GM23338 (cell line): ENCODE measurements around the gene RAPGEF5. TPM values are rescaled to one million over a fixed set of nuclear protein-coding genes. Genes with fewer than 3 reads are reported as not detected.

Experiments used
- ATAC-seq: fragments of 200-7000 bp; cut with Tn5 transposase; 3 replicates; pipeline ENCODE4 v1.9.1; 2020
- DNase-seq: peaks from one replicate; pipeline ENCODE4 v3.0.0-alpha.2; 2015; ENCODE audit warnings: low spot score
- H2AFZ ChIP-seq: fragments of 200-600 bp; sonication (generic); 2 replicates; pipeline ENCODE4 v1.8.0; 2016; ENCODE audit warnings: antibody characterized with exemption, mild to moderate bottlenecking, moderate library complexity
- H3F3A ChIP-seq: fragments of 200-600 bp; sonication (generic); replicated peaks from 2 replicates; pipeline ENCODE4 v1.8.0; 2017; ENCODE audit warnings: antibody characterized with exemption, mixed run types, low read depth
- H3K27ac ChIP-seq: fragments of 200-600 bp; sonication (generic); 2 replicates; pipeline ENCODE4 v1.6.1; 2016; ENCODE audit warnings: low read depth
- H3K27me3 ChIP-seq: fragments of 200-600 bp; sonication (generic); 2 replicates; pipeline ENCODE4 v1.8.0; 2016; ENCODE audit warnings: mild to moderate bottlenecking, mixed run types, moderate library complexity; ENCODE audit not compliant: insufficient read depth
- H3K36me3 ChIP-seq: fragments of 200-600 bp; sonication (generic); 2 replicates; pipeline ENCODE4 v1.8.0; 2016; ENCODE audit warnings: mild to moderate bottlenecking; ENCODE audit not compliant: insufficient read depth
- H3K4me1 ChIP-seq: fragments of 200-600 bp; sonication (generic); 2 replicates; pipeline ENCODE4 v1.8.0; 2016; ENCODE audit warnings: mild to moderate bottlenecking, moderate library complexity; ENCODE audit not compliant: insufficient read depth
- H3K4me2 ChIP-seq: fragments of 200-600 bp; sonication (generic); 2 replicates; pipeline ENCODE4 v1.7.1; 2017; ENCODE audit warnings: mixed run types
- H3K4me3 ChIP-seq: fragments of 200-600 bp; sonication (generic); 2 replicates; pipeline ENCODE4 v1.6.1; 2016; ENCODE audit warnings: mixed run types
- H3K79me2 ChIP-seq: fragments of 200-600 bp; sonication (generic); replicated peaks from 2 replicates; pipeline ENCODE4 v1.8.0; 2017; ENCODE audit warnings: mild to moderate bottlenecking; ENCODE audit not compliant: insufficient read depth
- H3K9me2 ChIP-seq: fragments of 200-600 bp; sonication (generic); 2 replicates; pipeline ENCODE4 v1.8.0; 2017; ENCODE audit not compliant: insufficient read depth
- H4K20me1 ChIP-seq: fragments of 200-600 bp; sonication (generic); replicated peaks from 2 replicates; pipeline ENCODE4 v1.8.0; 2017; ENCODE audit warnings: mild to moderate bottlenecking; ENCODE audit not compliant: insufficient read depth
- H3K27ac Mint-ChIP-seq: 2 replicates; pipeline ENCODE4 v1.8.0; 2020; ENCODE audit warnings: inconsistent platforms, mild to moderate bottlenecking, moderate library complexity, mixed read lengths
- H3K27me3 Mint-ChIP-seq: 3 replicates; pipeline ENCODE4 v1.8.0; 2022; ENCODE audit warnings: low read depth, mild to moderate bottlenecking, moderate library complexity, mixed read lengths, inconsistent platforms; ENCODE audit not compliant: insufficient read depth, poor library complexity
- H3K36me3 Mint-ChIP-seq: 3 replicates; pipeline ENCODE4 v1.8.0; 2021; ENCODE audit warnings: low read depth, mild to moderate bottlenecking, inconsistent platforms, moderate library complexity, mixed read lengths
- H3K4me1 Mint-ChIP-seq: 3 replicates; pipeline ENCODE4 v1.8.0; 2020; ENCODE audit warnings: mild to moderate bottlenecking, inconsistent platforms, mixed read lengths
- H3K4me3 Mint-ChIP-seq: 3 replicates; pipeline ENCODE4 v1.8.0; 2021; ENCODE audit warnings: moderate library complexity, mild to moderate bottlenecking, inconsistent platforms, mixed read lengths
- H3K9me3 Mint-ChIP-seq: 3 replicates; pipeline ENCODE4 v1.8.0; 2020; ENCODE audit warnings: moderate library complexity, mild to moderate bottlenecking, inconsistent platforms, mixed read lengths
- CREB1 ChIP-seq: fragments of 250-450 bp; sonication (Bioruptor Pico); IDR thresholded peaks from 2 replicates; pipeline ENCODE4 v1.5.0; 2020; ENCODE audit warnings: low read depth, mild to moderate bottlenecking, moderate library complexity
- EZH2 ChIP-seq: fragments of 200-600 bp; sonication (generic); IDR thresholded peaks from one replicate; pipeline ENCODE4 v1.8.0; 2017; ENCODE audit warnings: antibody characterized with exemption, mild to moderate bottlenecking, low read depth; ENCODE audit not compliant: unreplicated experiment
- EZH2phosphoT487 ChIP-seq: fragments of 200-600 bp; sonication (generic); IDR thresholded peaks from one replicate; pipeline ENCODE4 v1.8.1; 2018; ENCODE audit warnings: antibody characterized with exemption; ENCODE audit not compliant: unreplicated experiment
- JUNB ChIP-seq: IDR thresholded peaks from one replicate; pipeline ENCODE4 v1.6.1; 2016; ENCODE audit warnings: antibody characterized with exemption; ENCODE audit not compliant: unreplicated experiment
- POLR2AphosphoS5 ChIP-seq: IDR thresholded peaks from 2 replicates; pipeline ENCODE4 v1.6.1; 2016; ENCODE audit warnings: antibody characterized with exemption, low read depth
- ZNF114 ChIP-seq: fragments of 250-450 bp; sonication (Bioruptor Pico); IDR thresholded peaks from 2 replicates; pipeline ENCODE4 v1.5.0; 2020; ENCODE audit warnings: mild to moderate bottlenecking, moderate library complexity
- ZNF462 ChIP-seq: fragments of 250-450 bp; sonication (Bioruptor Pico); IDR thresholded peaks from 2 replicates; pipeline ENCODE4 v1.5.0; 2020; ENCODE audit warnings: mild to moderate bottlenecking, moderate library complexity
- polyA plus RNA-seq: library from polyadenylated mRNA; unstranded; fragments of >200 nt; fragmentation: Nextera tagmentation; extraction: Ambion mirVana; gene quantifications from 2 replicates; pipeline ENCODE4 v1.2.1, GENCODE V29; 2016
- total RNA-seq: library from RNA; depleted of rRNA; stranded (reverse); fragments of >200 nt; shearing (Covaris generic); gene quantifications from 2 replicates; pipeline ENCODE4 v1.2.3, GENCODE V29; 2014
- TF ChIP-seq, protein P1 (sequence below): IDR thresholded peaks from 2 replicates; pipeline ENCODE4 v1.6.1; 2016; ENCODE audit warnings: antibody characterized with exemption
- TF ChIP-seq, protein P2 (sequence below), 2 experiments: fragments of 200-600 bp in 1 of 2; sonication (generic) in 1 of 2; conservative IDR thresholded peaks; 2 replicates each; pipeline versions ENCODE4 v1.5.1 to v1.6.1; 2016 to 2017; ENCODE audit warnings: antibody characterized with exemption in 2 of 2, low read depth in 2 of 2, mild to moderate bottlenecking in 2 of 2, moderate library complexity in 1 of 2

The RAPGEF5 gene
- total and polyA plus RNA-seq, 2 experiments from 2014 or later = 6.3 to 13.1 TPM

DNA sequence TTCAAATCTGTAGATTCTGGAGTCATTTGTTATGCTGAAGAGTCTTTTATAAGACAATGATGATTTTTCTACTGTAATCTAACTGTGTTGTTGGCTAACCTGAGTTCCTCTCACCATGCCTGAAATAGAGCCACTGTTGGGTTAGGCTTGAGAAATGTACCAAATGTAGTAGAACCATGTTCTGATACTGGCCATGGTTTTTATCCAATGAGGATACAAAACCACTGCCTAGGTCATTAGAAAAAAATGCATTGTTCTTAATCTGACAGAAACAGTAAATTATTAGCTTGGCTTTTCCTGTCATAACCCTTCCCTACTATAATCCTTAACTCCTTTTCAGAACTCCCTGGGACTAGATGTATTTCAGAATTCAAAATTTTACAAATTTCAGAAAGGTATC is 86.6 kb downstream of the RAPGEF5 start:
- H3K4me1 ChIP-seq = peaks cover 23% of the 10 kb centered on the region
- no peak overlapping the region for H3K27ac ChIP-seq
- Mint-ChIP-seq H3K4me3 (no peak overlapping the region), H3K27me3 (peaks cover 3% of the 10 kb centered on the region), H3K9me3 (no peaks in the 10 kb centered on the region; the same call in 2 of the 3 replicates), H3K27ac (no peak overlapping the region), H3K36me3 (peaks cover 11% of the 10 kb centered on the region; the same call in 2 of the 3 replicates), H3K4me1 (peaks cover 22% of the 10 kb centered on the region)
- H3K36me3 ChIP-seq = no peaks in the 10 kb centered on the region
- no peak for DNase-seq
- H3K4me2 ChIP-seq = no peak overlapping the region
- TF ChIP-seq ZNF462 (CRISPR knock-in tag) (no peak), EZH2phosphoT487 (no peak), JUNB (no peak), CREB1 (CRISPR knock-in tag) (no peak), ZNF114 (CRISPR knock-in tag) (no peak), POLR2AphosphoS5 (no peak), EZH2 (no peak)
- TF ChIP-seq, protein P1, sequence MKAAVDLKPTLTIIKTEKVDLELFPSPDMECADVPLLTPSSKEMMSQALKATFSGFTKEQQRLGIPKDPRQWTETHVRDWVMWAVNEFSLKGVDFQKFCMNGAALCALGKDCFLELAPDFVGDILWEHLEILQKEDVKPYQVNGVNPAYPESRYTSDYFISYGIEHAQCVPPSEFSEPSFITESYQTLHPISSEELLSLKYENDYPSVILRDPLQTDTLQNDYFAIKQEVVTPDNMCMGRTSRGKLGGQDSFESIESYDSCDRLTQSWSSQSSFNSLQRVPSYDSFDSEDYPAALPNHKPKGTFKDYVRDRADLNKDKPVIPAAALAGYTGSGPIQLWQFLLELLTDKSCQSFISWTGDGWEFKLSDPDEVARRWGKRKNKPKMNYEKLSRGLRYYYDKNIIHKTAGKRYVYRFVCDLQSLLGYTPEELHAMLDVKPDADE = no peak
- TF ChIP-seq, protein P2, sequence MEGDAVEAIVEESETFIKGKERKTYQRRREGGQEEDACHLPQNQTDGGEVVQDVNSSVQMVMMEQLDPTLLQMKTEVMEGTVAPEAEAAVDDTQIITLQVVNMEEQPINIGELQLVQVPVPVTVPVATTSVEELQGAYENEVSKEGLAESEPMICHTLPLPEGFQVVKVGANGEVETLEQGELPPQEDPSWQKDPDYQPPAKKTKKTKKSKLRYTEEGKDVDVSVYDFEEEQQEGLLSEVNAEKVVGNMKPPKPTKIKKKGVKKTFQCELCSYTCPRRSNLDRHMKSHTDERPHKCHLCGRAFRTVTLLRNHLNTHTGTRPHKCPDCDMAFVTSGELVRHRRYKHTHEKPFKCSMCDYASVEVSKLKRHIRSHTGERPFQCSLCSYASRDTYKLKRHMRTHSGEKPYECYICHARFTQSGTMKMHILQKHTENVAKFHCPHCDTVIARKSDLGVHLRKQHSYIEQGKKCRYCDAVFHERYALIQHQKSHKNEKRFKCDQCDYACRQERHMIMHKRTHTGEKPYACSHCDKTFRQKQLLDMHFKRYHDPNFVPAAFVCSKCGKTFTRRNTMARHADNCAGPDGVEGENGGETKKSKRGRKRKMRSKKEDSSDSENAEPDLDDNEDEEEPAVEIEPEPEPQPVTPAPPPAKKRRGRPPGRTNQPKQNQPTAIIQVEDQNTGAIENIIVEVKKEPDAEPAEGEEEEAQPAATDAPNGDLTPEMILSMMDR (conservative IDR thresholded peaks at IDR 0.05; ENCODE audit: low read depth in 2 of 2) = no peak
- H2AFZ ChIP-seq = no peak overlapping the region
- H3K27me3 ChIP-seq = no peaks in the 10 kb centered on the region
- H3K79me2 ChIP-seq = no peaks in the 10 kb centered on the region
- H3K4me3 ChIP-seq = no peak overlapping the region
- no peaks in the 10 kb centered on the region for H4K20me1 ChIP-seq
- H3F3A ChIP-seq = no peaks in the 10 kb centered on the region
- H3K9me2 ChIP-seq = no peaks in the 10 kb centered on the region
- no peak for ATAC-seq
